RWPE2 (cell line): ENCODE measurements around the gene PTPRM.

Experiments
- ATAC-seq: fragments of 200-7000 bp; cut with Tn5 transposase; 3 replicates; pipeline ENCODE4 v1.9.1; 2021; ENCODE audit warnings: low read depth
- DNase-seq: peaks from one replicate; pipeline ENCODE4 v3.0.0-alpha.2; 2020; ENCODE audit warnings: low spot score
- H3K27ac ChIP-seq: fragments of 450-650 bp; 2 replicates; pipeline ENCODE4 v1.5.1; 2017; ENCODE audit warnings: mild to moderate bottlenecking; ENCODE audit not compliant: poor library complexity, severe bottlenecking
- H3K27me3 ChIP-seq: fragments of 250-450 bp; sonication (Bioruptor Pico); 2 replicates; pipeline ENCODE4 v1.5.1; 2021; ENCODE audit warnings: mild to moderate bottlenecking, moderate library complexity; ENCODE audit not compliant: insufficient read depth, poor library complexity, severe bottlenecking
- H3K36me3 ChIP-seq: fragments of 250-450 bp; sonication (Bioruptor Pico); 2 replicates; pipeline ENCODE4 v1.5.1; 2020; ENCODE audit warnings: low read depth, mild to moderate bottlenecking, moderate library complexity
- H3K4me1 ChIP-seq: fragments of 250-450 bp; sonication (Bioruptor Pico); 2 replicates; pipeline ENCODE4 v1.5.1; 2021; ENCODE audit warnings: mild to moderate bottlenecking, moderate library complexity; ENCODE audit not compliant: insufficient read depth, poor library complexity, severe bottlenecking
- H3K4me3 ChIP-seq: fragments of 250-450 bp; sonication (Bioruptor Pico); 2 replicates; pipeline ENCODE4 v1.5.1; 2021; ENCODE audit warnings: mild to moderate bottlenecking, moderate library complexity; ENCODE audit not compliant: severe bottlenecking
- H3K9me3 ChIP-seq: fragments of 250-450 bp; sonication (Bioruptor Pico); 2 replicates; pipeline ENCODE4 v1.5.1; 2021; ENCODE audit warnings: mild to moderate bottlenecking, moderate library complexity; ENCODE audit not compliant: severe bottlenecking
- CTCF ChIP-seq: fragments of 450-650 bp; IDR thresholded peaks from one replicate; pipeline ENCODE4 v1.5.1; 2017; ENCODE audit warnings: mild to moderate bottlenecking, moderate library complexity; ENCODE audit not compliant: poor library complexity, severe bottlenecking

The PTPRM gene

GRCh38 chr18:8406186-8406867 lies 839.2 kb downstream of the PTPRM start:
- Histone ChIP-seq H3K27me3 (no peaks in the 10 kb centered on the region), H3K4me3 (no peak overlapping the region), H3K4me1 (no peaks in the 10 kb centered on the region), H3K36me3 (no peaks in the 10 kb centered on the region), H3K9me3 (no peaks in the 10 kb centered on the region), H3K27ac (no peak overlapping the region)
- ATAC-seq (no peak), DNase-seq (no peak)
- TF ChIP-seq CTCF, result no peak

GRCh38 chr18:8406868-8407250 lies 839.7 kb downstream of the PTPRM start:
- Histone ChIP-seq H3K27ac (no peak overlapping the region), H3K4me1 (no peaks in the 10 kb centered on the region), H3K4me3 (no peak overlapping the region), H3K36me3 (no peaks in the 10 kb centered on the region), H3K9me3 (no peaks in the 10 kb centered on the region), H3K27me3 (no peaks in the 10 kb centered on the region)
- no peak for TF ChIP-seq CTCF
- no peak for DNase-seq
- ATAC-seq, result no peak

- DNase-seq, result no peak
- Histone ChIP-seq H3K4me3 (no peak overlapping the region), H3K27me3 (no peaks in the 10 kb centered on the region), H3K9me3 (no peaks in the 10 kb centered on the region), H3K4me1 (no peaks in the 10 kb centered on the region), H3K36me3 (no peaks in the 10 kb centered on the region), H3K27ac (no peak overlapping the region)
- no peak for TF ChIP-seq CTCF
- ATAC-seq, result no peak
Observed at GRCh38 chr18:8409151-8409550, 842.0 kb downstream of the PTPRM start.

- DNase-seq, result no peak
- Histone ChIP-seq H3K36me3 (no peaks in the 10 kb centered on the region), H3K9me3 (no peaks in the 10 kb centered on the region), H3K4me1 (no peaks in the 10 kb centered on the region), H3K27me3 (no peaks in the 10 kb centered on the region), H3K4me3 (no peak overlapping the region), H3K27ac (no peak overlapping the region)
- no peak for ATAC-seq
- no peak for TF ChIP-seq CTCF
Observed at GRCh38 chr18:8411492-8411891, 844.4 kb downstream of the PTPRM start.

- no peak overlapping the region for H3K27ac ChIP-seq
- ATAC-seq (no peak), DNase-seq (no peak)
- no peak for TF ChIP-seq CTCF
- H3K4me3 ChIP-seq, result no peak overlapping the region
- no peaks in the 10 kb centered on the region for H3K27me3 ChIP-seq
- no peaks in the 10 kb centered on the region for H3K9me3 ChIP-seq
- H3K4me1 ChIP-seq, result no peaks in the 10 kb centered on the region
- no peaks in the 10 kb centered on the region for H3K36me3 ChIP-seq
Observed at GRCh38 chr18:8412117-8412516, 845.0 kb downstream of the PTPRM start.
